SKM-1 (cell line): Measurements from ENCODE around the gene FAM43B.

ENCODE experiments used
- DNase-seq: peaks from one replicate; lab custom pipeline; 2025; ENCODE audit not compliant: unreplicated experiment; lab: John Stamatoyannopoulos, UW

The FAM43B gene

GRCh38 chr1:20589331-20590278 is 37.2 kb downstream of the FAM43B start:
- DNase-seq = peak; percentile 38

GRCh38 chr1:20590306-20590777 is 38.0 kb downstream of the FAM43B start:
- DNase-seq = peak; percentile 78

- no peak for DNase-seq
These were observed 41.4 kb downstream of the FAM43B start for GRCh38 chr1:20593756-20594155.

- no peak for DNase-seq
These were observed 42.4 kb downstream of the FAM43B start for GRCh38 chr1:20594746-20595145.

GRCh38 chr1:20596106-20596505 is 43.7 kb downstream of the FAM43B start:
- no peak for DNase-seq

GRCh38 chr1:20597650-20598049 is 45.3 kb downstream of the FAM43B start:
- no peak for DNase-seq

GRCh38 chr1:20600156-20600555 is 47.8 kb downstream of the FAM43B start:
- no peak for DNase-seq

- no peak for DNase-seq
These were observed 48.9 kb downstream of the FAM43B start for GRCh38 chr1:20601129-20601825.

- no peak for DNase-seq
These were observed 50.6 kb downstream of the FAM43B start for GRCh38 chr1:20602851-20603450.

GRCh38 chr1:20603504-20604464 is 51.4 kb downstream of the FAM43B start:
- DNase-seq = no peak
